WTC11 (cell line): ENCODE results near the gene ZBTB22. TPM values are rescaled to one million over a fixed set of nuclear protein-coding genes. Genes with fewer than 3 reads are reported as not detected.
A peak's percentile ranks its signal among the peaks of the same experiment; 100 is the strongest.

ENCODE experiments used
- CREB1 ChIP-seq: sonication (generic); formaldehyde crosslinking; IDR thresholded peaks from 2 replicates; pipeline ENCODE4 v1.8.0; 2023; ENCODE audit warnings: mild to moderate bottlenecking, missing genetic modification reagents
- ETV6 ChIP-seq: sonication (generic); formaldehyde crosslinking; IDR thresholded peaks from 2 replicates; pipeline ENCODE4 v1.8.1; 2022; ENCODE audit warnings: mild to moderate bottlenecking, missing genetic modification reagents
- FOXP1 ChIP-seq: sonication (generic); formaldehyde crosslinking; IDR thresholded peaks from 2 replicates; pipeline ENCODE4 v1.8.0; 2022; ENCODE audit warnings: missing genetic modification reagents, mild to moderate bottlenecking, moderate library complexity, borderline replicate concordance
- GABPB1 ChIP-seq: sonication (generic); formaldehyde crosslinking; IDR thresholded peaks from 2 replicates; pipeline ENCODE4 v1.8.1; 2023; ENCODE audit warnings: mild to moderate bottlenecking, missing genetic modification reagents
- GRHL2 ChIP-seq: fragments of 250-450 bp; sonication (Bioruptor Pico); IDR thresholded peaks from 2 replicates; pipeline ENCODE4 v1.8.0; 2022; ENCODE audit warnings: mild to moderate bottlenecking, moderate library complexity; ENCODE audit not compliant: insufficient replicate concordance, severe bottlenecking
- MXD4 ChIP-seq: fragments of 250-450 bp; sonication (Bioruptor Pico); IDR thresholded peaks from 2 replicates; pipeline ENCODE4 v1.8.0; 2021; ENCODE audit warnings: mild to moderate bottlenecking, moderate library complexity, borderline replicate concordance
- NR2C2 ChIP-seq: sonication (generic); formaldehyde crosslinking; IDR thresholded peaks from 2 replicates; pipeline ENCODE4 v1.8.0; 2022; ENCODE audit warnings: mild to moderate bottlenecking, missing genetic modification reagents
- PRRX2 ChIP-seq: fragments of 250-450 bp; sonication (Bioruptor Pico); IDR thresholded peaks from 2 replicates; pipeline ENCODE4 v1.8.0; 2021; ENCODE audit warnings: mild to moderate bottlenecking
- RELA ChIP-seq: sonication (generic); formaldehyde crosslinking; IDR thresholded peaks from 2 replicates; pipeline ENCODE4 v1.8.1; 2022; ENCODE audit warnings: missing genetic modification reagents, mild to moderate bottlenecking, borderline replicate concordance
- RORB ChIP-seq: fragments of 250-450 bp; sonication (Bioruptor Pico); IDR thresholded peaks from 2 replicates; pipeline ENCODE4 v1.9.0; 2021; ENCODE audit warnings: mild to moderate bottlenecking
- TCF7 ChIP-seq: sonication (generic); formaldehyde crosslinking; IDR thresholded peaks from 2 replicates; pipeline ENCODE4 v1.8.0; 2022; ENCODE audit warnings: mild to moderate bottlenecking, low read depth, missing genetic modification reagents, moderate library complexity
- ZBTB21 ChIP-seq: sonication (generic); formaldehyde crosslinking; IDR thresholded peaks from 2 replicates; pipeline ENCODE4 v1.8.1; 2023; ENCODE audit warnings: mild to moderate bottlenecking, missing genetic modification reagents, borderline replicate concordance
- ZNF121 ChIP-seq: sonication (generic); formaldehyde crosslinking; IDR thresholded peaks from 2 replicates; pipeline ENCODE4 v1.8.0; 2023; ENCODE audit warnings: missing genetic modification reagents
- ZNF219 ChIP-seq: sonication (generic); formaldehyde crosslinking; IDR thresholded peaks from 2 replicates; pipeline ENCODE4 v1.8.0; 2023; ENCODE audit warnings: missing genetic modification reagents, mild to moderate bottlenecking, borderline replicate concordance
- total RNA-seq: library from RNA; stranded (reverse); gene quantifications from 3 replicates; pipeline ENCODE4 v1.2.3, GENCODE V29; 2021
- TF ChIP-seq, protein P1 (sequence below): fragments of 250-450 bp; sonication (Bioruptor Pico); IDR thresholded peaks from 2 replicates; pipeline ENCODE4 v1.9.0; 2021; ENCODE audit warnings: mild to moderate bottlenecking, borderline replicate concordance
- TF ChIP-seq, protein P2 (sequence below): sonication (generic); formaldehyde crosslinking; IDR thresholded peaks from 2 replicates; pipeline ENCODE4 v1.8.1; 2023; ENCODE audit warnings: mild to moderate bottlenecking, missing genetic modification reagents, moderate library complexity
- TF ChIP-seq, protein P3 (sequence below): fragments of 250-450 bp; sonication (Bioruptor Pico); IDR thresholded peaks from 2 replicates; pipeline ENCODE4 v1.9.0; 2021; ENCODE audit warnings: moderate library complexity, mild to moderate bottlenecking, inconsistent platforms, borderline replicate concordance
- TF ChIP-seq, protein P4 (sequence below): sonication (generic); formaldehyde crosslinking; IDR thresholded peaks from 2 replicates; pipeline ENCODE4 v1.8.0; 2022; ENCODE audit warnings: mild to moderate bottlenecking, missing genetic modification reagents
- TF ChIP-seq, protein P5 (sequence below): sonication (generic); formaldehyde crosslinking; IDR thresholded peaks from 2 replicates; pipeline ENCODE4 v1.8.1; 2023; ENCODE audit warnings: mild to moderate bottlenecking, missing genetic modification reagents, borderline replicate concordance
- TF ChIP-seq, protein P6 (sequence below): sonication (generic); formaldehyde crosslinking; IDR thresholded peaks from 2 replicates; pipeline ENCODE4 v1.8.0; 2022; ENCODE audit warnings: mild to moderate bottlenecking, missing genetic modification reagents
- TF ChIP-seq, protein P7 (sequence below): sonication (generic); formaldehyde crosslinking; IDR thresholded peaks from 2 replicates; pipeline ENCODE4 v1.8.0; 2023; ENCODE audit warnings: missing genetic modification reagents
- TF ChIP-seq, protein P8 (sequence below): fragments of 200-600 bp; IDR thresholded peaks from 2 replicates; pipeline ENCODE4 v1.8.0; 2022; ENCODE audit warnings: antibody characterized with exemption
- TF ChIP-seq, protein P9 (sequence below): sonication (generic); formaldehyde crosslinking; IDR thresholded peaks from 2 replicates; pipeline ENCODE4 v1.8.1; 2023; ENCODE audit warnings: mild to moderate bottlenecking, missing genetic modification reagents

Gene ZBTB22
- total RNA-seq, 1 experiment from 2014 or later, result 11.6 TPM

DNA sequence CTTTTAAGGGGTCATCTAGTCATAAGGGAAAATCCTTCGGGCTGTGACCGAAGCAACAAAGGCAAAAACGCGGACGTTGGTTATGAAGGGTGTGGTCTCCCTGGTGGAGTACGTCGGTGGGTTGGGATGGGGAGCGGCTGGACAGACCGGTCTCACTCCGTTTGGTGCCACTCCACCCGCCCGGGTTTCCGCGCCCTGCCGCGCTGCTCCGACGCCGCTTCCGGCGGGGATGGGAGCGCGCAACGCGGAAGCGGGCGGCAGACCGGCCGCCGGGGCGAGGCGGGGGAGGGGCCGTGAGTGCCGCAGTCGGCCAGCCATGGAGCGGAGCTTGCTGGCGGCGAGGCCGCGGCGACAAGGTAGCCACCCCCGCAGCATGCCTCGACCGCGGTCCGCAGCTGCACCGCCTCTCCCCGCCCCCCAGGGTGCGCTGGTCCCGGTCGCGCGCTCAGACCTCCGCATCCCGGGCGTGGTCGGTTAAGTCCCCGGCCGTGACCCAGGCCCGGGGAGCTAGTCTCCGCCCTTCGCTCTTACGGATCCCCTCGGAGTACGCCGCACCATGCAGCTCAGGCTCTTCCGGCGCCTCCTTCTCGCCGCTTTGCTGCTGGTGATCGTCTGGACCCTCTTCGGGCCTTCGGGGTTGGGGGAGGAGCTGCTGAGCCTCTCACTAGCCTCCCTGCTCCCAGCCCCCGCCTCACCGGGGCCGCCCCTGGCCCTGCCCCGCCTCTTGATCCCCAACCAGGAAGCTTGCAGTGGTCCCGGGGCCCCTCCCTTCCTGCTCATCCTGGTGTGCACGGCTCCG lies 40.5 kb downstream of the ZBTB22 start, which contains the start of gene B3GALT4 (continued):
- TF ChIP-seq, protein P1, sequence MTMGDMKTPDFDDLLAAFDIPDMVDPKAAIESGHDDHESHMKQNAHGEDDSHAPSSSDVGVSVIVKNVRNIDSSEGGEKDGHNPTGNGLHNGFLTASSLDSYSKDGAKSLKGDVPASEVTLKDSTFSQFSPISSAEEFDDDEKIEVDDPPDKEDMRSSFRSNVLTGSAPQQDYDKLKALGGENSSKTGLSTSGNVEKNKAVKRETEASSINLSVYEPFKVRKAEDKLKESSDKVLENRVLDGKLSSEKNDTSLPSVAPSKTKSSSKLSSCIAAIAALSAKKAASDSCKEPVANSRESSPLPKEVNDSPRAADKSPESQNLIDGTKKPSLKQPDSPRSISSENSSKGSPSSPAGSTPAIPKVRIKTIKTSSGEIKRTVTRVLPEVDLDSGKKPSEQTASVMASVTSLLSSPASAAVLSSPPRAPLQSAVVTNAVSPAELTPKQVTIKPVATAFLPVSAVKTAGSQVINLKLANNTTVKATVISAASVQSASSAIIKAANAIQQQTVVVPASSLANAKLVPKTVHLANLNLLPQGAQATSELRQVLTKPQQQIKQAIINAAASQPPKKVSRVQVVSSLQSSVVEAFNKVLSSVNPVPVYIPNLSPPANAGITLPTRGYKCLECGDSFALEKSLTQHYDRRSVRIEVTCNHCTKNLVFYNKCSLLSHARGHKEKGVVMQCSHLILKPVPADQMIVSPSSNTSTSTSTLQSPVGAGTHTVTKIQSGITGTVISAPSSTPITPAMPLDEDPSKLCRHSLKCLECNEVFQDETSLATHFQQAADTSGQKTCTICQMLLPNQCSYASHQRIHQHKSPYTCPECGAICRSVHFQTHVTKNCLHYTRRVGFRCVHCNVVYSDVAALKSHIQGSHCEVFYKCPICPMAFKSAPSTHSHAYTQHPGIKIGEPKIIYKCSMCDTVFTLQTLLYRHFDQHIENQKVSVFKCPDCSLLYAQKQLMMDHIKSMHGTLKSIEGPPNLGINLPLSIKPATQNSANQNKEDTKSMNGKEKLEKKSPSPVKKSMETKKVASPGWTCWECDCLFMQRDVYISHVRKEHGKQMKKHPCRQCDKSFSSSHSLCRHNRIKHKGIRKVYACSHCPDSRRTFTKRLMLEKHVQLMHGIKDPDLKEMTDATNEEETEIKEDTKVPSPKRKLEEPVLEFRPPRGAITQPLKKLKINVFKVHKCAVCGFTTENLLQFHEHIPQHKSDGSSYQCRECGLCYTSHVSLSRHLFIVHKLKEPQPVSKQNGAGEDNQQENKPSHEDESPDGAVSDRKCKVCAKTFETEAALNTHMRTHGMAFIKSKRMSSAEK (CRISPR knock-in tag), result peak; percentile 97
- TF ChIP-seq ETV6 (CRISPR knock-in tag) (peak; percentile 86), MXD4 (CRISPR knock-in tag) (no peak), ZNF219 (CRISPR knock-in tag) (no peak), PRRX2 (peak; percentile 99), FOXP1 (CRISPR knock-in tag) (peak; percentile 97), NR2C2 (CRISPR knock-in tag) (no peak; the same call in 1 of the 2 replicates), GABPB1 (CRISPR knock-in tag) (no peak), CREB1 (CRISPR knock-in tag) (peak; percentile 77), RORB (CRISPR knock-in tag) (no peak), GRHL2 (CRISPR knock-in tag) (no peak), ZNF121 (no peak), RELA (CRISPR knock-in tag) (peak; percentile 95), TCF7 (peak; percentile 28; the same call in 1 of the 2 replicates), ZBTB21 (peak; percentile 38; the same call in 1 of the 2 replicates)
- TF ChIP-seq, protein P2, sequence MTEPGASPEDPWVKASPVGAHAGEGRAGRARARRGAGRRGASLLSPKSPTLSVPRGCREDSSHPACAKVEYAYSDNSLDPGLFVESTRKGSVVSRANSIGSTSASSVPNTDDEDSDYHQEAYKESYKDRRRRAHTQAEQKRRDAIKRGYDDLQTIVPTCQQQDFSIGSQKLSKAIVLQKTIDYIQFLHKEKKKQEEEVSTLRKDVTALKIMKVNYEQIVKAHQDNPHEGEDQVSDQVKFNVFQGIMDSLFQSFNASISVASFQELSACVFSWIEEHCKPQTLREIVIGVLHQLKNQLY, result peak; percentile 73; the same call in 1 of the 2 replicates
- TF ChIP-seq, protein P3, sequence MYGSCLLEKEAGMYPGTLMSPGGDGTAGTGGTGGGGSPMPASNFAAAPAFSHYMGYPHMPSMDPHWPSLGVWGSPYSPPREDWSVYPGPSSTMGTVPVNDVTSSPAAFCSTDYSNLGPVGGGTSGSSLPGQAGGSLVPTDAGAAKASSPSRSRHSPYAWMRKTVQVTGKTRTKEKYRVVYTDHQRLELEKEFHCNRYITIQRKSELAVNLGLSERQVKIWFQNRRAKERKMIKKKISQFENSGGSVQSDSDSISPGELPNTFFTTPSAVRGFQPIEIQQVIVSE (CRISPR knock-in tag), result no peak
- TF ChIP-seq, protein P4, sequence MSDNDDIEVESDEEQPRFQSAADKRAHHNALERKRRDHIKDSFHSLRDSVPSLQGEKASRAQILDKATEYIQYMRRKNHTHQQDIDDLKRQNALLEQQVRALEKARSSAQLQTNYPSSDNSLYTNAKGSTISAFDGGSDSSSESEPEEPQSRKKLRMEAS, result peak; percentile 72; the same call in 1 of the 2 replicates
- TF ChIP-seq, protein P5, sequence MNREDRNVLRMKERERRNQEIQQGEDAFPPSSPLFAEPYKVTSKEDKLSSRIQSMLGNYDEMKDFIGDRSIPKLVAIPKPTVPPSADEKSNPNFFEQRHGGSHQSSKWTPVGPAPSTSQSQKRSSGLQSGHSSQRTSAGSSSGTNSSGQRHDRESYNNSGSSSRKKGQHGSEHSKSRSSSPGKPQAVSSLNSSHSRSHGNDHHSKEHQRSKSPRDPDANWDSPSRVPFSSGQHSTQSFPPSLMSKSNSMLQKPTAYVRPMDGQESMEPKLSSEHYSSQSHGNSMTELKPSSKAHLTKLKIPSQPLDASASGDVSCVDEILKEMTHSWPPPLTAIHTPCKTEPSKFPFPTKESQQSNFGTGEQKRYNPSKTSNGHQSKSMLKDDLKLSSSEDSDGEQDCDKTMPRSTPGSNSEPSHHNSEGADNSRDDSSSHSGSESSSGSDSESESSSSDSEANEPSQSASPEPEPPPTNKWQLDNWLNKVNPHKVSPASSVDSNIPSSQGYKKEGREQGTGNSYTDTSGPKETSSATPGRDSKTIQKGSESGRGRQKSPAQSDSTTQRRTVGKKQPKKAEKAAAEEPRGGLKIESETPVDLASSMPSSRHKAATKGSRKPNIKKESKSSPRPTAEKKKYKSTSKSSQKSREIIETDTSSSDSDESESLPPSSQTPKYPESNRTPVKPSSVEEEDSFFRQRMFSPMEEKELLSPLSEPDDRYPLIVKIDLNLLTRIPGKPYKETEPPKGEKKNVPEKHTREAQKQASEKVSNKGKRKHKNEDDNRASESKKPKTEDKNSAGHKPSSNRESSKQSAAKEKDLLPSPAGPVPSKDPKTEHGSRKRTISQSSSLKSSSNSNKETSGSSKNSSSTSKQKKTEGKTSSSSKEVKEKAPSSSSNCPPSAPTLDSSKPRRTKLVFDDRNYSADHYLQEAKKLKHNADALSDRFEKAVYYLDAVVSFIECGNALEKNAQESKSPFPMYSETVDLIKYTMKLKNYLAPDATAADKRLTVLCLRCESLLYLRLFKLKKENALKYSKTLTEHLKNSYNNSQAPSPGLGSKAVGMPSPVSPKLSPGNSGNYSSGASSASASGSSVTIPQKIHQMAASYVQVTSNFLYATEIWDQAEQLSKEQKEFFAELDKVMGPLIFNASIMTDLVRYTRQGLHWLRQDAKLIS (CRISPR knock-in tag), result 0 out of 2 replicates have a peak, but pooled peaks have one; percentile 30
- TF ChIP-seq, protein P6, sequence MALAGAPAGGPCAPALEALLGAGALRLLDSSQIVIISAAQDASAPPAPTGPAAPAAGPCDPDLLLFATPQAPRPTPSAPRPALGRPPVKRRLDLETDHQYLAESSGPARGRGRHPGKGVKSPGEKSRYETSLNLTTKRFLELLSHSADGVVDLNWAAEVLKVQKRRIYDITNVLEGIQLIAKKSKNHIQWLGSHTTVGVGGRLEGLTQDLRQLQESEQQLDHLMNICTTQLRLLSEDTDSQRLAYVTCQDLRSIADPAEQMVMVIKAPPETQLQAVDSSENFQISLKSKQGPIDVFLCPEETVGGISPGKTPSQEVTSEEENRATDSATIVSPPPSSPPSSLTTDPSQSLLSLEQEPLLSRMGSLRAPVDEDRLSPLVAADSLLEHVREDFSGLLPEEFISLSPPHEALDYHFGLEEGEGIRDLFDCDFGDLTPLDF, result peak; percentile 90
- TF ChIP-seq, protein P7, sequence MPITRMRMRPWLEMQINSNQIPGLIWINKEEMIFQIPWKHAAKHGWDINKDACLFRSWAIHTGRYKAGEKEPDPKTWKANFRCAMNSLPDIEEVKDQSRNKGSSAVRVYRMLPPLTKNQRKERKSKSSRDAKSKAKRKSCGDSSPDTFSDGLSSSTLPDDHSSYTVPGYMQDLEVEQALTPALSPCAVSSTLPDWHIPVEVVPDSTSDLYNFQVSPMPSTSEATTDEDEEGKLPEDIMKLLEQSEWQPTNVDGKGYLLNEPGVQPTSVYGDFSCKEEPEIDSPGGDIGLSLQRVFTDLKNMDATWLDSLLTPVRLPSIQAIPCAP, result peak; percentile 60; the same call in 1 of the 2 replicates
- TF ChIP-seq, protein P8, sequence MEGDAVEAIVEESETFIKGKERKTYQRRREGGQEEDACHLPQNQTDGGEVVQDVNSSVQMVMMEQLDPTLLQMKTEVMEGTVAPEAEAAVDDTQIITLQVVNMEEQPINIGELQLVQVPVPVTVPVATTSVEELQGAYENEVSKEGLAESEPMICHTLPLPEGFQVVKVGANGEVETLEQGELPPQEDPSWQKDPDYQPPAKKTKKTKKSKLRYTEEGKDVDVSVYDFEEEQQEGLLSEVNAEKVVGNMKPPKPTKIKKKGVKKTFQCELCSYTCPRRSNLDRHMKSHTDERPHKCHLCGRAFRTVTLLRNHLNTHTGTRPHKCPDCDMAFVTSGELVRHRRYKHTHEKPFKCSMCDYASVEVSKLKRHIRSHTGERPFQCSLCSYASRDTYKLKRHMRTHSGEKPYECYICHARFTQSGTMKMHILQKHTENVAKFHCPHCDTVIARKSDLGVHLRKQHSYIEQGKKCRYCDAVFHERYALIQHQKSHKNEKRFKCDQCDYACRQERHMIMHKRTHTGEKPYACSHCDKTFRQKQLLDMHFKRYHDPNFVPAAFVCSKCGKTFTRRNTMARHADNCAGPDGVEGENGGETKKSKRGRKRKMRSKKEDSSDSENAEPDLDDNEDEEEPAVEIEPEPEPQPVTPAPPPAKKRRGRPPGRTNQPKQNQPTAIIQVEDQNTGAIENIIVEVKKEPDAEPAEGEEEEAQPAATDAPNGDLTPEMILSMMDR, result peak; percentile 36
- TF ChIP-seq, protein P9, sequence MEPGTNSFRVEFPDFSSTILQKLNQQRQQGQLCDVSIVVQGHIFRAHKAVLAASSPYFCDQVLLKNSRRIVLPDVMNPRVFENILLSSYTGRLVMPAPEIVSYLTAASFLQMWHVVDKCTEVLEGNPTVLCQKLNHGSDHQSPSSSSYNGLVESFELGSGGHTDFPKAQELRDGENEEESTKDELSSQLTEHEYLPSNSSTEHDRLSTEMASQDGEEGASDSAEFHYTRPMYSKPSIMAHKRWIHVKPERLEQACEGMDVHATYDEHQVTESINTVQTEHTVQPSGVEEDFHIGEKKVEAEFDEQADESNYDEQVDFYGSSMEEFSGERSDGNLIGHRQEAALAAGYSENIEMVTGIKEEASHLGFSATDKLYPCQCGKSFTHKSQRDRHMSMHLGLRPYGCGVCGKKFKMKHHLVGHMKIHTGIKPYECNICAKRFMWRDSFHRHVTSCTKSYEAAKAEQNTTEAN, result peak; percentile 87
